Measurements from ENCODE around the gene DENND2A. TPM values are rescaled to one million over a fixed set of nuclear protein-coding genes. Genes with fewer than 3 reads are reported as not detected.
A peak's percentile ranks its signal among the peaks of the same experiment; 100 is the strongest.
"Not testable (repeated sequence)": the region's sequence is repeated elsewhere in the genome, so short reads cannot be mapped to it uniquely, and the experiment has no call there.

DENND2A gene
- total RNA-seq, 2 donors from 2014 or later, result not detected

DNA sequence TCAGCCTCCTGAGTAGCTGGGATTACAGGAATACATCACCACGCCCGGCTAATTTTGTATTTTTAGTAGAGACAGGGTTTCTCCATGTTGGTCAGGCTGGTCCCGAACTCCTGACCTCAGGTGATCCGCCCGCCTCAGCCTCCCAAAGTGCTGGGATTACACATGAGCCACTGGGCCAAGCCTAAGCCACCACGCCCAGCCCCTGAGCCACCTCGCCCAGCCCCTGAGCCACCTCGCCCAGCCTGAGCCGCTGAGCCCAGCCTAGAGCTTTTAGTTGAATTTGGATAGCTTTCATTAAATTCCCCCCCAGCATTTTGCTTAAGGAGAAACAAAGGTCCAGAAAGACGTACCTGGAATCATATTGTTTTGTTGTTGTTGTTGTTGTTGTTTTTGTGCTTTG, 29.2 kb upstream of the DENND2A start:
- not testable (repeated sequence) for H3K36me3 Mint-ChIP-seq (ENCODE audit: low read depth); ATAC-seq; H3K27ac Mint-ChIP-seq; H3K4me3 Mint-ChIP-seq; H3K9me3 ChIP-seq (ENCODE audit: control insufficient read depth, low read length, poor library complexity, severe bottlenecking); DNase-seq; H3K4me1 Mint-ChIP-seq; H3K27me3 Mint-ChIP-seq

DNA sequence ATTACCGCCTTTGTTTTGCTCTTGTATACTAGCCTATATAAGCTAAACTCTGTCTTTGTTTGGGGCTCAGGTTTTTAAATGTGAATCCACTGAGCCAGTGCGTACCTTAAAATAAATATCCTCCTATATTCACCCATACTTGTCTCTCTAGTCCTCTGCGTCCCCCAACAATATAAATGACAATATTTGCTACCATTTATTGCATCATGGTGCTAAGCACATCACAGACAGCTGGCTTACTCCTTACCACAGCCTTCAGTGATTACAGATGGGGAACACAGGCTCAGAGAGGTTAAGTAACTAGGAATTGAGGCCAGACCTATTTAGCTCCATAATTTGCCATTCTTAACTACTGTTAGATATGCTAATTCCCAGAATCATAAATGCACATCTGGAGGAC, 28.7 kb upstream of the DENND2A start:
- Mint-ChIP-seq H3K36me3 (ENCODE audit: low read depth) (no peaks in the 10 kb centered on the region), H3K27me3 (no peaks in the 10 kb centered on the region), H3K27ac (no peak overlapping the region), H3K4me1 (peaks cover 4% of the 10 kb centered on the region), H3K4me3 (no peak overlapping the region)
- DNase-seq (no peak), ATAC-seq (no peak)
- H3K9me3 ChIP-seq (ENCODE audit: control insufficient read depth, low read length, poor library complexity, severe bottlenecking), result no peaks in the 10 kb centered on the region

DNA sequence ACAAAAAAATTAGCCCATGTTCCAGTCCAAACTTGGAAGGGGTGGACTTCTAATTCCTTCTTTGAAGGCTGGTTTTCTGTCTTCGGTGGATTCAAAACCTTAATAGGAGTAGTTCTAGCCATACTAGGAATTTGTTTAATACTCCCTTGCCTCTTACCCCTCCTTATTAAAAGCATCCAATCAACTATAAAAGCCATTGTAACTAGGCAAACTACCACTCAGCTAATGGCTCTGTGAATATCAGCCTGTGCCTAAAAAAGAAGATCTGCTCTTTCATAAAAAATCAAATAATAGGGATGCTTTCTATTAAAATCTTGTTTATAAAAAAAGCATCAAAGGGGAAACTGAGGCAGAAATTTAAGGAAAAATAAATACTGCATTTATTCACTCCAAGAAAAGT, 28.0 kb upstream of the DENND2A start:
- Mint-ChIP-seq H3K4me3 (no peak overlapping the region), H3K27ac (no peak overlapping the region), H3K27me3 (no peaks in the 10 kb centered on the region), H3K36me3 (ENCODE audit: low read depth) (no peaks in the 10 kb centered on the region), H3K4me1 (no peaks in the 10 kb centered on the region)
- no peak for ATAC-seq
- no peak for DNase-seq
- no peaks in the 10 kb centered on the region for H3K9me3 ChIP-seq (ENCODE audit: control insufficient read depth, low read length, poor library complexity, severe bottlenecking)

DNA sequence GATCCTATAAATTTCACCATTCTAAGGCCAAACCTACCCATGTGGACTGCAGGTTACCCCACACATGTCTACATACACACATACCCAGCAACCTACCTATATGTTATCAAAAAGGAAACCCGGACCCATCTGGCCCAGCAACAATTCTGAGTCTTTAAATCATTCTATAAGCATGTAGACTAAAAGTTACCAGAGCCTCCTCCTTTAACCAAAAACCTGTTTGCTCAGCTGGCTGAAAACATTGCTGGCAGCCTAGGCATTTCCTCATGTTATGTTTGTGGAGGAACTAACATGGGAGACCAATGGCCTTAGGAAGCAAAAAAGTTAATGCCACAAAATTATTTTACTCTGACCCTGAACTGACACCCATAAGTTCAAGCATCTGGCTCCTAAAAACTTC, 26.9 kb upstream of the DENND2A start:
- H3K4me1 Mint-ChIP-seq, result no peaks in the 10 kb centered on the region
- no peaks in the 10 kb centered on the region for H3K36me3 Mint-ChIP-seq (ENCODE audit: low read depth)
- H3K4me3 Mint-ChIP-seq, result no peak overlapping the region
- no peak overlapping the region for H3K27ac Mint-ChIP-seq
- ATAC-seq, result no peak
- H3K27me3 Mint-ChIP-seq, result no peaks in the 10 kb centered on the region
- H3K9me3 ChIP-seq (ENCODE audit: control insufficient read depth, low read length, poor library complexity, severe bottlenecking), result no peaks in the 10 kb centered on the region
- DNase-seq, result no peak

DNA sequence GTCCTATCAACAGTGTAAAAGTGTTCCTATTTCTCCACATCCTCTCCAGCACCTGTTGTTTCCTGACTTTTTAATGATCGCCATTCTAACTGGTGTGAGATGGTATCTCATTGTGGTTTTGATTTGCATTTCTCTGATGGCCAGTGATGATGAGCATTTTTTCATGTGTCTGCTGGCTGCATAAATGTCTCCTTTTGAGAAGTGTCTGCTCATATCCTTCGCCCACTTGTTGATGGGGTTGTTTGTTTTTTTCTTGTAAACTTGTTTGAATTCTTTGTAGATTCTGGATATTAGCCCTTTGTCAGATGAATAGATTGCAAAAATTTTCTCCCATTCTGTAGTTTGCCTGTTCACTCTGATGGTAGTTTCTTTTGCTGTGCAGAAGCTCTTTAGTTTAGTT, 22.3 kb upstream of the DENND2A start:
- DNase-seq, H3K27ac Mint-ChIP-seq, H3K27me3 Mint-ChIP-seq: not testable (repeated sequence)

DNA sequence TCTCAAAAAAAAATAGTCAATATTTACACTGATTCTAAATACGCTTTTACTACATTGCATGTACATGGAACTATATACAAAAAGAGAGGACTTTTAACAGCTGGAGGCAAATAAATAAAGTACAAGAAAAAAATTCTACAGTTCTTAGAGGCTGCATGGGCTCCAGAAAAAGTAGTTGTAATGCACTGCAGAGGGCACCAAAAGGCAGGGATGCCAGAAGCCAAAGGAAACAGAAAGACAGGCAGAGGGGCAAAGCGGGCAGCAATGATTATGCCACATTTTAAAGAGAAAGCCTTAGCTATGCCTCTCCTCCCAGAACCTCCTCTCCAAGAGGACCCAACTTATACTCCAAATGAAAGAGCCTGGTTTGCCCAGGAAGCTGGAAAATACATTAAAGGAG, 20.5 kb upstream of the DENND2A start:
- no peaks in the 10 kb centered on the region for H3K9me3 ChIP-seq (ENCODE audit: control insufficient read depth, low read length, poor library complexity, severe bottlenecking)
- H3K4me3 Mint-ChIP-seq, result no peak overlapping the region
- ATAC-seq (no peak), DNase-seq (no peak)
- H3K4me1 Mint-ChIP-seq, result peaks cover 8% of the 10 kb centered on the region
- peaks cover 3% of the 10 kb centered on the region for H3K36me3 Mint-ChIP-seq (ENCODE audit: low read depth)
- no peak overlapping the region for H3K27ac Mint-ChIP-seq
- peaks cover 24% of the 10 kb centered on the region for H3K27me3 Mint-ChIP-seq

More for the DNA sequence above, 22.3 kb upstream of the DENND2A start:
- not testable (repeated sequence) for H3K9me3 ChIP-seq (ENCODE audit: control insufficient read depth, low read length, poor library complexity, severe bottlenecking); ATAC-seq; H3K36me3 Mint-ChIP-seq (ENCODE audit: low read depth); H3K4me1 Mint-ChIP-seq; H3K4me3 Mint-ChIP-seq

DNA sequence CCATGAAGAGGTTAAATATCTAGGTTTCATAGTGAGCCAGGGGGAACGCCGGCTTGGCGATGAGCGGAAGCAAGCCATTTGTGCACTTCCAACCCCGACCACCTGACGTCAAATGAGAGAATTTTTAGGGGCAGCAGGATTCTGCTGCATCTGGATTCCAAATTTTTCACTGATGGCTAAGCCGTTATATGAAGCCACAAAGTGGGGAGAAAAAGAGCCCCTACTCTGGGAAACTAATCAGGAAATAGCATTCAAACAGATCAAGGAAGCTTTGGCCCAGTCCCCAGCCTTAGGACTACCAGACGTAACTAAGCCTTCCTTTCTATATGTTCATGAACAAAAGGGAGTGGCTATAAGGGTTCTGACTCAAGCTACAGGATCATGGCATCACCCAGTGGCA, 19.2 kb upstream of the DENND2A start:
- Mint-ChIP-seq H3K27ac (no peak overlapping the region), H3K27me3 (peaks cover 35% of the 10 kb centered on the region)

DNA sequence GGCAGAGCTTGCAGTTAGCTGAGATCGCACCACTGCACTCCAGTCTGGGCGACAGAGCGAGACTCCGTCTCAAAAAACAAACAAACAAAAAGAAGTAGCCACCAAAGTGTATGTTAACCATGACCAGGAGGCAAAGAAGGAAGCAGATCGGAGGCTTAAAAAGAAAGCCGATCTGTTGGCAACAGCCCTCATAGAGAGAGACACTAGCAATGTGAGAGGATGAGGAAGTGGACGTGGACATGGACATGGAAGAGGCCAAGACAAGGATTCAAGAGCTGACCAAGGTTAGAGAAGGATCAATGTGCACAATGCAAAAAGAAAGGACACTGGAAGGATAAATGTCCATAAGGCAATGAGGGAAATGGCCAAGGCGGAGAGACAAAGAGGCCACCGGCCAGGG, 17.3 kb upstream of the DENND2A start:
- H3K36me3 Mint-ChIP-seq (ENCODE audit: low read depth), result peaks cover 9% of the 10 kb centered on the region
- DNase-seq (no peak), ATAC-seq (no peak)
- H3K27ac Mint-ChIP-seq, result no peak overlapping the region
- H3K4me1 Mint-ChIP-seq, result peaks cover 24% of the 10 kb centered on the region
- H3K9me3 ChIP-seq (ENCODE audit: control insufficient read depth, low read length, poor library complexity, severe bottlenecking), result no peaks in the 10 kb centered on the region
- peaks cover 49% of the 10 kb centered on the region for H3K27me3 Mint-ChIP-seq
- no peak overlapping the region for H3K4me3 Mint-ChIP-seq

More for the DNA sequence above, 19.2 kb upstream of the DENND2A start:
- H3K4me3 Mint-ChIP-seq, result no peak overlapping the region
- H3K9me3 ChIP-seq (ENCODE audit: control insufficient read depth, low read length, poor library complexity, severe bottlenecking), result no peaks in the 10 kb centered on the region
- ATAC-seq (no peak), DNase-seq (no peak)
- peaks cover 14% of the 10 kb centered on the region for H3K4me1 Mint-ChIP-seq
- peaks cover 4% of the 10 kb centered on the region for H3K36me3 Mint-ChIP-seq (ENCODE audit: low read depth)

DNA sequence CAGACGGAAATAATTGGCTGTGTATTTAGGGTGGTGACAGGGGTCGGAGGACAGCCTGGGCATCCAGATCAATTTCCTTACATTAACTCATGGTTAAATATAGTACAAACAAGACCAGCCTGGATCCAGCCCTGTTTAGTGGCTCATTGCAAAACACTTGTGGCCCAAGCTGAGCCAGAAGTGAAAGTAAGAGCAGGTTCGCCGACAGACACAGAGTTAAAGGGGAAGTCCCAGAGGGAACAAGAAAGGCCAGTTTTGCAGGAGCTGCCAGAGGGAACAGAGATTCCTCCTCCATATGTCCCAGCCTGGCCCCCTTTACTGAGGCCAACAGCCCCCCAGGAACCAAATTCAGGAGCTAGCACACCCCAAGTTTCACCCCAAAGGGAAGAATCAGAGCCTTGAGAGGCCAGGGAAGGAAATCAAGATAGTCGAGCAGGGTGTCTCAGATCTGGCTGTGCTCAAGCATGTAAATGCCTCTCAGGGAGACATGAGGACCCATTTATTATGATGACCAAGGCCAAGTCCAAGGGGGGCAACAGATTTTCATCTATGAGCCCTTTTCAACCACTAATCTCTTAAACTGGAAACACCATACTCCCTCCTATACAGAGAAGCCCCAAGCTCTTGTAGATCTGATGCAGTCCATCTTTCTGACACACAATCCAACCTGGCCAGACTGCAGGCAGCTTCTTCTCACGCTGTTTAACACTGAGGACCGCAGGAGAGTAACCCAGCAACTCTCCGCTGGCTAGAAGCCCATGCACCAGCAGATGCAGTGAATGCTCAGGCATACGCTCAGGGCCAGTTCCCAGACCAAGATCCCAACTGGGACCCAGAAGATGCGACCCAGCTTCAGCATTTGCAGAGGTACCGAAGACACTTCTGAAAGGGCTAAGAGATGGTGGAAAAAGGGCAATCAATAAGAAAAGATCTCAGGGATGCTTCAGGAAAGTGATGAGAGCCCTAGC, 16.2 kb upstream of the DENND2A start:
- H3K27me3 Mint-ChIP-seq, result peaks cover 49% of the 10 kb centered on the region
- peaks cover 24% of the 10 kb centered on the region for H3K4me1 Mint-ChIP-seq
- no peak for DNase-seq
- H3K27ac Mint-ChIP-seq, result no peak overlapping the region
- H3K36me3 Mint-ChIP-seq (ENCODE audit: low read depth), result peaks cover 9% of the 10 kb centered on the region
- ATAC-seq, result peak; percentile 69
- peak overlapping the region; percentile 71 for H3K4me3 Mint-ChIP-seq
- H3K9me3 ChIP-seq (ENCODE audit: control insufficient read depth, low read length, poor library complexity, severe bottlenecking), result no peaks in the 10 kb centered on the region

DNA sequence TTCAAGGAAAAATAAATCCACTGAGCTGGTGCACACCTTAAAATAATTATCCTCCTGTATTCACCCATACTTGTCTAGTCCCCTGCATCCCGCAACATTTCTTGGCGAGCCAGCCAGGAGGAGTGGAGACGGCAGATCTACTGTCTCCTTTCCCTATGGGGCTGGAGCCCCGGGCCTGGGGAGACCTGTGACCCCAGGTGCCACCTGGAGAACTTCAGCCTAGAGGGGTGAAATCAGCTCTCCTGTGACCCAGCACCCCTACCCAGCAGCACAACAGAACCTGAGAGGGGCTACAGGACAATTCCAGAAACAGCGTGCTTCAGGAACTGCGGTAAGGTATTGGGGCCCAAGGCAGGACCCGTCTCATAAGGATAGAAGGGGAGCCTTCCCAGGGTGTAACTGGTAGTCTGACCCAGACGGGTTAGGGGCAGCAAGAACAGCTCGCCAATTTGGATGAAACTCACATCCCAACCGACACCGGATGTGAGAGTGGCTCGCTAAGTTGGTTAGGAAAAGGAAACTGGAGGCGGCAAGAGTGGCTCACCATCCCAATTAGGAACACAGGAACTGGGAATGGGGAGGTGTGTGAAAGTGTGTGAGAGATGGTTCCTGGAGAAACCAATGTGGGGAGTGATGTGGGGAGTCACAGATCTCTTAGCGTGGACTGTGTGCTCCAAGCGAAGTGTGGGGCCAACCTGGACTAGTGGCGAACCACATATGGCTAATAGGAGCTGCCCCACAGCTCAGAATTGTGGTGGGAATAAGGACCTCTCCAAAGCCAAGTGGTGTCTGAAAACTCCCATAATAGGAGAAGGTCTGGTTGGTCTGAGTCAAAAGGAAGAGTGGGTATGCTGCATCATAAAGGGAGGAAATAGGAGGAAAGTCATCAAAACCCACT, 15.1 kb upstream of the DENND2A start:
- Mint-ChIP-seq H3K27me3 (peaks cover 57% of the 10 kb centered on the region), H3K4me1 (peaks cover 24% of the 10 kb centered on the region), H3K36me3 (ENCODE audit: low read depth) (peaks cover 9% of the 10 kb centered on the region), H3K27ac (no peak overlapping the region), H3K4me3 (peak overlapping the region; percentile 59)
- no peak for DNase-seq
- no peak for ATAC-seq
- no peaks in the 10 kb centered on the region for H3K9me3 ChIP-seq (ENCODE audit: control insufficient read depth, low read length, poor library complexity, severe bottlenecking)

DNA sequence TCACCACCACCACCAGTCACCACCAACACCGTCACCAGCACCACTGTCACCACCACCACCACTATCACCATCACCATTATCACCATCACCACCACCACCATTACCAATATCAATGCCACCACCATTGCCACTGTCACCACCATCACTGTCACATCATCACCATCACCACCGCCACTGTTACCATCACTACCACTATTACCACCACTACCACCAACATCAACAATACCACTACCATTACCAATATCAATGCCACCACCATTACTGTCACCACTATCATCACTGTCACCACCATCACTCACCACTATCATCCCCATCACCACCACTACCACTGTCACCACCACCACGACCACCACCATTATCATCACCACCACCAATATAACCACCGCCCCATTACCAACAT, 14.0 kb upstream of the DENND2A start:
- Mint-ChIP-seq H3K27ac (no peak overlapping the region), H3K4me3 (no peak overlapping the region), H3K4me1 (peaks cover 24% of the 10 kb centered on the region), H3K36me3 (ENCODE audit: low read depth) (peaks cover 9% of the 10 kb centered on the region), H3K27me3 (peaks cover 66% of the 10 kb centered on the region)
- no peak for ATAC-seq
- DNase-seq, result no peak
- no peaks in the 10 kb centered on the region for H3K9me3 ChIP-seq (ENCODE audit: control insufficient read depth, low read length, poor library complexity, severe bottlenecking)

DNA sequence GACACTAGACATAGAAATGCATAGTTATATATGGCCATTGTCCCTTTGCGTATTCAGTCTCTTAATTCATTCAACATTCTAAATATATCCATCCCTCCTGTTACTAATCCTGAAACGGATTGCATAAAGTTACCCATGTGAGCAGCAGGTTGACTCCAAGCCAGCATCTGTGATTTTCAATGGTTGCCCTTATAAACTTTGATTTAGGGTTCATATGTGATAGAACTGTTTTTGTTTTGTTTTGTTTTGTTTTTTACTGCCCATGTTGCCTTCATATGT, 13.4 kb upstream of the DENND2A start:
- no peak for DNase-seq
- Mint-ChIP-seq H3K4me1 (peaks cover 24% of the 10 kb centered on the region), H3K27ac (no peak overlapping the region), H3K36me3 (ENCODE audit: low read depth) (peaks cover 9% of the 10 kb centered on the region), H3K4me3 (no peak overlapping the region), H3K27me3 (peaks cover 71% of the 10 kb centered on the region)
- no peaks in the 10 kb centered on the region for H3K9me3 ChIP-seq (ENCODE audit: control insufficient read depth, low read length, poor library complexity, severe bottlenecking)
- ATAC-seq, result no peak

DNA sequence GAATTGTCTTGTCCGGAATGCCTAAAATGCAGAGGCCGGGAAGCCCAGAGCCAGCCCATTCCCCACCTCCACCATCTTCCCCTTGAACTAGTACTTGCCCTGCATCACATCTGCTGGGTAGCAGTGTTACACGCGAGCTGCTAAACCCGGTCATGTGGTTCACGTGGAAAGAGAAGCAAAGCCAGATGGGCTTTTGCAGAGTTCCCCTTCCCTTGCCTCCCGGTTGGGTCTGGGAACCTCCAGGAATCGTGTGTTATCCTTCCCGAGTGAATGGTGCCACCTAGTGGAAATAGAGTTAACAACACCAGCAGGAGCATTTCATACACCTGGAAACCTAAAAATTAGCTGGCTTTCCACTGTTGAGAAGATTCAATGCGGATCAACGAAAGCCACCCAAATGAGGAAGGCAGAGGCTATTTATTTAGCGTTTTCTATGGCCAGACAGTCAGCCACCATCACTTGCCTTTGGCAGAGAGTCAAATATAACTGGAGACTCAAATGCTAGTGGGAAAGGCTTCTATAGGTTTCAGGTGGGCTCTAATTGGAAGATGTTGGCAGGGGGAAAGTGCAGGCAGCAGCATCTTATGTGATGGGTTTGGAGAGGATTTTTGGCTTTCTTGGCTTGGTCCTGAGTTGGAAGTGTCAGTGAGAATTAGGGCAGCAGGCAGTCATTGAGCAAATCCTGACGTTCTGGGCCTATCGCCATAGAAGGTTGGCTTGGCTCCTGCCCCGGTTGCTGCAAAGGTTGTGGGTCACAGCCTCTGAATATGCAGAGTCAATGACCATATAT, 12.9 kb upstream of the DENND2A start:
- Mint-ChIP-seq H3K4me1 (peaks cover 24% of the 10 kb centered on the region), H3K36me3 (ENCODE audit: low read depth) (peaks cover 9% of the 10 kb centered on the region), H3K27ac (no peak overlapping the region), H3K27me3 (peaks cover 71% of the 10 kb centered on the region), H3K4me3 (no peak overlapping the region)
- DNase-seq, result no peak
- ATAC-seq, result peak; percentile 42
- H3K9me3 ChIP-seq (ENCODE audit: control insufficient read depth, low read length, poor library complexity, severe bottlenecking), result no peaks in the 10 kb centered on the region
